Fibroblast of mammary gland (primary cell): ENCODE results near the gene INPP5B.

Source experiments
- DNase-seq: peaks from one replicate; pipeline ENCODE4 v3.0.0-alpha.2; 2010; ENCODE audit warnings: low read depth
- H3K4me3 ChIP-seq: 2 replicates; pipeline ENCODE4 v1.5.1; 2011; ENCODE audit warnings: low read depth, mild to moderate bottlenecking, low read length, moderate library complexity; ENCODE audit not compliant: control insufficient read depth
- CTCF ChIP-seq: conservative IDR thresholded peaks from 2 replicates; pipeline ENCODE4 v1.5.1; 2011; ENCODE audit warnings: low read depth, low read length, inconsistent platforms; ENCODE audit not compliant: control insufficient read depth, insufficient read depth

The INPP5B gene

GRCh38 chr1:37926038-37926924 is 20.6 kb downstream of the INPP5B start:
- TF ChIP-seq CTCF: no peak
- H3K4me3 ChIP-seq: no peak overlapping the region
- DNase-seq: no peak

DNA sequence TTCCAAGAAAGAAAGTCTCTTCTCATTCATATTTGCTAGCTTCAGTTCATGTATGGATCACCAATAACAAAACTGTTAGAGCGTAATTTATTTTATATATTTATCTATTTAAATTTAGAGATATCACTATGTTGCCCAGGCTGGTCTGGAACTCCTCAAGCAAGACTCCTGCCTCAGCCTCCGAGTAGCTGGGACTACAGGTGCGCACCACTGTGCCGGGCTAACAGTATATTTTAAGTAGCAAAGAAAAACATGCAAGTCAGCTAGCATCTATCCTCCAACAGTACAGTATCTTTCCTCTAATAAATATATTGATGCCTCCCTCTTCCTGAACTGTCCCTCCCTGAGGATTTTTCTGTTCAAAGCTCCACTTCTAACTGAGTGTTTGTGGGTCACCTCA is 21.5 kb downstream of the INPP5B start:
- no peak for DNase-seq
- H3K4me3 ChIP-seq: no peak overlapping the region
- TF ChIP-seq CTCF: no peak

DNA sequence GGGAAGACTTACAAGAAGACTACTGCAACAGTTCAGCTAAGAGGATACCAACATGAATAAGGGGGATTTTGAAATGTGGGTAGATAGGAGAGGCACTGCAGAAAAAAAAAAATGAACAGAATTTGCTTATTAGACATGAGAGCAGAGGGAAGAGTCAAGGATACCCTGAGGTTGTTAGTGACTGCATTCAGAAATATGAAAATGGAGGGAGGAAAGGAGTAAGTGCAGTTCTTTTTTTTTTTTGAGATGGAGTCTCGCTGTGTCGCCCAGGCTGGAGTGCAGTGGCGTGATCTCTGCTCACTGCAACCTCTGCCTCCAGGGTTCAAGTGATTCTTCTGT is 23.3 kb downstream of the INPP5B start:
- no peak for DNase-seq
- H3K4me3 ChIP-seq: no peak overlapping the region
- no peak for TF ChIP-seq CTCF

- no peak for DNase-seq
- no peak for TF ChIP-seq CTCF
- H3K4me3 ChIP-seq: no peak overlapping the region
Measured at GRCh38 chr1:37922767-37923550, 23.9 kb downstream of the INPP5B start.

GRCh38 chr1:37919277-37919676 is 27.6 kb downstream of the INPP5B start:
- H3K4me3 ChIP-seq: no peak overlapping the region
- TF ChIP-seq CTCF: peak; percentile 60
- DNase-seq: peak; percentile 38

DNA sequence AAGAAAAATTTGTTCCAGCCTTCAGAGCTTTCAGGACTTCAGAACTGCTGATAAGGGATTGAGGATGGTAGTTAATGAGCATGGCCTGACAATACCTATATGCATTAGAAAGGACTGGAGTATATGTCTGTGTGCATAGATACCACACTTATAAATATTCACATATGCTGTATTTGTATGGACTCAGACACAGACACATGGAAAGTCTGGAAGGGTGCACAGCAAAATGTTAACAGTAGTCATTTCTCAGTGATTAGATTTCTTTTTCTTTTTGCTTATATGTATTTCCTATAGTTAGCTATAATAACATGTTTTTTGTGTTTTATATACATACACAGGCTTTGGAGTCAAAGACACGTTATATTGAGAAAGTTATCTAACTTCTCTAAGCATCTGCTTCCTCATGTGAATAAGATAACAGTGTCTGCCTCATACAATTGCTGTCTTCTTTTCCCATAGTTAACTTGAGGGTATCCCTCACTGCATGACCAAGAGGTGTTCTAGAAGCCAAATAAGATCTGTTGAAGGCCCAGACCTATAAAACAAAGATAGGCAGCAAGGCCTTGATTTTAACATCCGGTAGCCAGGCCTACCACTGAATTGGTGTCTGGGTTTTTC is 31.3 kb downstream of the INPP5B start:
- TF ChIP-seq CTCF: no peak
- DNase-seq: no peak
- H3K4me3 ChIP-seq: no peak overlapping the region
